Panc1 (cell line): ENCODE measurements around the gene TAF15. TPM values are rescaled to one million over a fixed set of nuclear protein-coding genes. Genes with fewer than 3 reads are reported as not detected.

Source experiments
- ATAC-seq: fragments of 200-7000 bp; cut with Tn5 transposase; 2 replicates; pipeline ENCODE4 v1.9.1; 2020; ENCODE audit warnings: mild to moderate bottlenecking, moderate library complexity
- BruUV-seq: library from RNA; stranded (reverse); fragments of 400-500 nt; replicated peaks from 2 replicates; lab custom pipeline; 2021; lab: Mats Ljungman, UMichigan
- CTCF ChIA-PET: fragments of 300-600 bp; sonication (Branson Sonifier 250); formaldehyde crosslinking; loops from one replicate; lab custom pipeline; 2022; ENCODE audit warnings: antibody characterized with exemption; lab: Charles Lee
- POLR2A ChIA-PET: fragments of 300-600 bp; sonication (Branson Sonifier 250); formaldehyde crosslinking; loops from one replicate; lab custom pipeline; 2022; ENCODE audit warnings: antibody characterized with exemption; lab: Charles Lee
- DNase-seq: peaks from one replicate; pipeline ENCODE4 v3.0.0-alpha.2; 2010; ENCODE audit warnings: low read depth, low spot score
- H3K27ac ChIP-seq: 2 replicates; pipeline ENCODE4 v1.5.1; 2011; ENCODE audit warnings: mild to moderate bottlenecking, low read length, inconsistent platforms
- H3K27me3 ChIP-seq: fragments of 200-500 bp; sonication (Bioruptor generic); 2 replicates; pipeline ENCODE4 v1.6.0; 2014; ENCODE audit warnings: low read length, inconsistent platforms; ENCODE audit not compliant: control insufficient read depth, insufficient read depth
- H3K36me3 ChIP-seq: fragments of 200-500 bp; sonication (Bioruptor generic); 2 replicates; pipeline ENCODE4 v1.5.1; 2014; ENCODE audit warnings: inconsistent platforms, mild to moderate bottlenecking, low read length, moderate library complexity; ENCODE audit not compliant: control insufficient read depth, insufficient read depth
- H3K4me1 ChIP-seq: 2 replicates; pipeline ENCODE4 v1.5.1; 2011; ENCODE audit warnings: inconsistent platforms, mild to moderate bottlenecking, low read length, moderate library complexity; ENCODE audit not compliant: control insufficient read depth, insufficient read depth
- H3K4me3 ChIP-seq, 2 experiments: 2 replicates each; pipeline ENCODE4 v1.5.1; 2011 to 2012; ENCODE audit warnings: low read depth in 2 of 2, low read length in 2 of 2, mild to moderate bottlenecking in 2 of 2, inconsistent platforms in 1 of 2, moderate library complexity in 1 of 2
- H3K9me3 ChIP-seq: fragments of 200-500 bp; sonication (Bioruptor generic); 2 replicates; pipeline ENCODE4 v1.5.1; 2014; ENCODE audit warnings: low read depth, mild to moderate bottlenecking, inconsistent platforms, low read length, moderate library complexity; ENCODE audit not compliant: control insufficient read depth, insufficient read depth
- CTCF ChIP-seq: fragments of 450-650 bp; IDR thresholded peaks from 2 replicates; pipeline ENCODE4 v1.5.1; 2017; ENCODE audit warnings: mild to moderate bottlenecking
- POLR2AphosphoS5 ChIP-seq: IDR thresholded peaks from 2 replicates; pipeline ENCODE4 v1.6.1; 2012; ENCODE audit warnings: mild to moderate bottlenecking, low read depth, low read length, moderate library complexity
- REST ChIP-seq, 2 experiments: IDR thresholded peaks; 2 replicates each; pipeline ENCODE4 v1.6.1; 2011 to 2012; ENCODE audit warnings: low read depth in 2 of 2, control low read depth in 1 of 2, low read length in 1 of 2, mild to moderate bottlenecking in 1 of 2, moderate library complexity in 1 of 2; ENCODE audit not compliant: insufficient read depth in 1 of 2
- SIN3A ChIP-seq: IDR thresholded peaks from 2 replicates; pipeline ENCODE4 v1.6.1; 2012; ENCODE audit warnings: low read depth, mild to moderate bottlenecking, low read length, moderate library complexity, borderline replicate concordance; ENCODE audit not compliant: insufficient read depth
- TCF7L2 ChIP-seq: IDR thresholded peaks from 2 replicates; pipeline ENCODE4 v1.6.1; 2011; ENCODE audit warnings: mild to moderate bottlenecking, low read depth, low read length, inconsistent platforms
- in situ Hi-C: cut with HindIII; loops from 2 replicates; pipeline ENCODE4 v1.10.0; 2016; ENCODE audit warnings: low sequenced_read_pairs, low pct_unique_long_range_greater_than_20kb
- intact Hi-C: fragments of 100-400 bp; cut with micrococcal nuclease; formaldehyde crosslinking; loops from one replicate; pipeline ENCODE4 v1.10.0; 2022; ENCODE audit not compliant: unreplicated experiment
- total RNA-seq: library from RNA; stranded (reverse); gene quantifications from one replicate; pipeline ENCODE4 v1.2.1, GENCODE V29; 2021; ENCODE audit not compliant: unreplicated experiment

Gene TAF15
- total RNA-seq, 1 experiment from 2014 or later, result 249 TPM

GRCh38 chr17:35855965-35856364, 46.7 kb downstream of the TAF15 start:
- ChIA-PET CTCF (no interaction called here), POLR2A (no interaction called here)
- no TSS peak for BruUV-seq
- intact Hi-C loops (no loop called here), in situ Hi-C loops (no loop called here)
- ATAC-seq (no peak), DNase-seq (no peak)
- TF ChIP-seq CTCF, result no peak
- TF ChIP-seq POLR2AphosphoS5, result no peak
- TF ChIP-seq SIN3A, result no peak
- no peak for TF ChIP-seq TCF7L2
- TF ChIP-seq REST (IDR thresholded peaks at IDR 0.05; ENCODE audit: insufficient read depth in 1 of 2, low read depth in 2 of 2, low read length in 1 of 2), result no peak
- Histone ChIP-seq H3K27ac (no peak overlapping the region), H3K4me3 (no peak overlapping the region), H3K36me3 (no peaks in the 10 kb centered on the region), H3K9me3 (no peaks in the 10 kb centered on the region), H3K4me1 (no peaks in the 10 kb centered on the region), H3K27me3 (no peaks in the 10 kb centered on the region)

GRCh38 chr17:35856603-35857002, 47.3 kb downstream of the TAF15 start:
- BruUV-seq, result no TSS peak
- no peak overlapping the region for H3K4me3 ChIP-seq
- in situ Hi-C loops, result no loop called here
- ATAC-seq (no peak), DNase-seq (no peak)
- H3K9me3 ChIP-seq, result no peaks in the 10 kb centered on the region
- no peaks in the 10 kb centered on the region for H3K4me1 ChIP-seq
- no peak overlapping the region for H3K27ac ChIP-seq
- intact Hi-C loops, result no loop called here
- POLR2A ChIA-PET, result no interaction called here
- no peaks in the 10 kb centered on the region for H3K36me3 ChIP-seq
- TF ChIP-seq POLR2AphosphoS5, result no peak
- no peak for TF ChIP-seq TCF7L2
- no peak for TF ChIP-seq REST (IDR thresholded peaks at IDR 0.05; ENCODE audit: insufficient read depth in 1 of 2, low read depth in 2 of 2, low read length in 1 of 2)
- no peak for TF ChIP-seq SIN3A
- TF ChIP-seq CTCF, result no peak
- CTCF ChIA-PET, result no interaction called here
- no peaks in the 10 kb centered on the region for H3K27me3 ChIP-seq
